ENCODE measurements around the gene SRXN1.

Gene SRXN1

DNA sequence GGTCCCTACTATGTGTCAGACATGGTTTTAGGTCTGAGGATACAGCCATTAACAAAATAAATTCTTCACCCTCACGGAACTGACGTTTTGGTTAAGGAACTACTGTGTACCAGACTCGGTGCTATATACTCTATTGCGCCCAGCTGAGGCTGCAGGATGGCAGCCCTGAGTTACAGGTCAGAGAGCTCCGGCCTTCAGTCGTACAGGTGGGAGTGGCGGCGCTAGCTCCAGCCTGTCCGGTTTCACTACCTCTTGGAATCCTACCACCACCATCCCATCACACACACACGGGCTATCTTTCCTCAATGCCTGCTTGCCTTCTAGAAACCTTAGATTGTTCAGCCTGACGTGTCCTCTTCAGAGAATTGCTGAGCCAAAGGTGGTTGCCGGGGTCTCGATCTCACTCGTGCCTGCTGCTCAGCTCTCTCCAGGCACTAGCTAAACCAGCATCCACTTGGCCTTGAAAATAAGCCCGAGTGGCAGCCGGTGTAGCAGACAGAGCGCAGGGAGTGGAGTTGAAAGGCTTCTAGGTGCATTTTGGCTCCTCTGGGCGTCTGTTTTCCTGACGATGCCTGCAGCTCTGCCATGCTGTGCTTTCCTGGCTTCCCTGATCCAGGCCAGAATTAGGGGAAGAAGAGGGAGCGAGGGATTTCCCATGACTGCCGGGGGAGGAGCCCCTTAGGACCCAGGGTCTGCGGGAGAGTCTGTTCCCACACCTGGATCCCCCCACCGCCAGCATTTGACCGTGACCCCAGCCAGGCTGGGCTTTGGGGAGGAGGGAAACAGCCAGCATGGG is 41.8 kb downstream of the SRXN1 start:
- no peaks in the 10 kb centered on the region for H3K9me3 ChIP-seq (ENCODE audit: control insufficient read depth in 5 of 5, low read length in 5 of 5)
- peak overlapping the region in 1 of 5 donors; percentile 48 for H3K9ac ChIP-seq (ENCODE audit: low read length in 5 of 5)
- peaks cover 30 to 53% (median 42%) of the 10 kb centered on the region in 5 donors for H3K27me3 ChIP-seq (ENCODE audit: control insufficient read depth in 5 of 5, insufficient read depth in 4 of 5, low read length in 5 of 5)
- peak overlapping the region in 3 of 5 donors; percentile 28 to 42 (median 30) for H3K4me3 ChIP-seq (ENCODE audit: low read depth in 1 of 5, low read length in 5 of 5)
- peaks cover 0 to 44% (median 8%) of the 10 kb centered on the region in 5 donors for H3K4me1 ChIP-seq (ENCODE audit: control insufficient read depth in 5 of 5, insufficient read depth in 5 of 5, low read length in 5 of 5)
- no peaks in the 10 kb centered on the region for H3K36me3 ChIP-seq (ENCODE audit: control insufficient read depth in 5 of 5, insufficient read depth in 5 of 5, low read length in 5 of 5)
- H3K27ac ChIP-seq (ENCODE audit: low read depth, low read length) = no peak overlapping the region

DNA sequence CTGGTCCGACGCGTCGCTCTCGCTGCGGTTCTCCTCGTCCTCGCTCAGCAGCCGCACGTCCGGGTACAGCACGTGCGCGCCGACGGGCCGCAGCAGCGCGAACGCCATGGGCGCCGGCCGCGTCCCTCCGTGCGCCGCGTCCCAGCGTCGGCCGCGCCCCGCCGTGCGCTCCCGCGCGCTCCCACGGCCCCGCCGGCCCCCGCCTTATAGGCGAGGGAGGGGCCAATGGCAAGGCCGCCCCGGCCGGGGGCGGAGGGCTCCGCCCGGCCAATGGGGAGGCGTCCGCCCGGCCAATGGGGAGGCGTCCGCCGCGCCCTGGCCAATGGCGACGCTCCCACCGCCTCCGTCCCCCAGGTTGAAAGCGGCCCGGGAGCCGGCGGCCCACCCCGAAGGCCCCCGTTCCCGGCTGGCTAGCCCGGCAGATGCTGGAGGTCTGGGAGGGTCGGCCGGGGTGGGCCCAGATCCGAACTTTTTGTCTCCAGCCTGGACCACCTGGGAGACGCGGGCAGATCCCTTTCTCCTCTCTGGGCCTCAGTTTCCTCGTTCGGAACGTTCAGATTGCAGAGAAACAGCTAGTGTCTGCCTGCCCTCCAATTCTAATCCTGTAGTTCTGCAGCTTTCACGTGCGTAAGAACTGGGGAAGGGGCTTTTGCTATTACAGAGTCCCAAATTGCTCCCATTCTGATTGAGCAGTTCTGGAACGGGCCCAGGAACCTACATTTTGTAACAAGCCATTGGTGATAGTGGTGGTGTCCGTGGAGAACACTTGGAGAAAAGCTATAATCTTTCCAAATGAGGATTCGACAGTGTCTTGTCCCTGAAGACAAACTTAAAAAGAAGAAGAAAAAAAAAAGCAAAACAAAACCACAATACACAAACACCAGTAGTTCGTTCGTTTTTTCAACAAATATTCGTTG is 42.6 kb downstream of the SRXN1 start, which contains the start of gene TCF15:
Gene TCF15 (minus strand): TSS at position 180 of the 917 bp plus-strand sequence. CDS start 72 bp downstream, at position 108.
- H3K36me3 ChIP-seq (ENCODE audit: control insufficient read depth in 5 of 5, insufficient read depth in 5 of 5, low read length in 5 of 5) = no peaks in the 10 kb centered on the region
- no peaks in the 10 kb centered on the region for H3K9me3 ChIP-seq (ENCODE audit: control insufficient read depth in 5 of 5, low read length in 5 of 5)
- peak within 1 kb of the TSS; percentile 38 to 70 (median 65) for H3K4me3 ChIP-seq (ENCODE audit: low read depth in 1 of 5, low read length in 5 of 5)
- peak within 1 kb of the TSS; percentile 63 for H3K27ac ChIP-seq (ENCODE audit: low read depth, low read length)
- H3K27me3 ChIP-seq (ENCODE audit: control insufficient read depth in 5 of 5, insufficient read depth in 4 of 5, low read length in 5 of 5) = peaks cover 30 to 53% (median 42%) of the 10 kb centered on the region in 5 donors
- H3K9ac ChIP-seq (ENCODE audit: low read length in 5 of 5) = peak within 1 kb of the TSS in 3 of 5 donors; percentile 19 to 77 (median 47)
- H3K4me1 ChIP-seq (ENCODE audit: control insufficient read depth in 5 of 5, insufficient read depth in 5 of 5, low read length in 5 of 5) = peaks cover 0 to 52% (median 14%) of the 10 kb centered on the region in 5 donors

DNA sequence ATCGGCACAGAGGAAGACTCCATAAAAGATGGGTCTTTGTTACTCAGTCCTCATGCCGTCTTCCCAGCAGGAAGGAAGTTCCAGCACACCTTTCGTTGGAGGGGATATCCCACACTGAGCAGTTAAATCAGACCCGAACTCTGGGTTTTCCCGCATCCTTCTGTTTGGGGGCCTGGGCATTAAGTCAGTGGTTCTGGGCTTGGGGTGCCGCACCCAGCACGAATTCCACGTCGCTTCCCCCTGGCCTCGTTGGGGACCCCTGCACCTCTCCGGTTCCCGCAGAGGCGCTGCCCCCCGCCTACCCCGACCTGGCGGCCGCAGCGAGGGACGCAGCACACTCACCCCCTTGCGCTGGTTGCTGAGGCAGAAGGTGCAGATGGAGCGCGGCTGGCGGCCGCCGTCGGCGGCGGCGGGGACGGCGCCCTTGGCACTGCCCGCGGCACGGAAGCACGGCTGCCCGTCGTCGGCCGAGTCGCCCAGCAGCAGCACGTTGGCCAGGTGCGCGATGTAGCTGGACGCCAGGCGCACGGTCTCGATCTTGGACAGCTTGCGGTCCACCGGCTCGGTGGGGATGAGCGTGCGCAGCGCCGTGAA is 43.5 kb downstream of the SRXN1 start:
- H3K27me3 ChIP-seq (ENCODE audit: control insufficient read depth in 5 of 5, insufficient read depth in 4 of 5, low read length in 5 of 5) = peaks cover 30 to 53% (median 42%) of the 10 kb centered on the region in 5 donors
- peak overlapping the region; percentile 63 for H3K27ac ChIP-seq (ENCODE audit: low read depth, low read length)
- H3K9me3 ChIP-seq (ENCODE audit: control insufficient read depth in 5 of 5, low read length in 5 of 5) = no peaks in the 10 kb centered on the region

DNA sequence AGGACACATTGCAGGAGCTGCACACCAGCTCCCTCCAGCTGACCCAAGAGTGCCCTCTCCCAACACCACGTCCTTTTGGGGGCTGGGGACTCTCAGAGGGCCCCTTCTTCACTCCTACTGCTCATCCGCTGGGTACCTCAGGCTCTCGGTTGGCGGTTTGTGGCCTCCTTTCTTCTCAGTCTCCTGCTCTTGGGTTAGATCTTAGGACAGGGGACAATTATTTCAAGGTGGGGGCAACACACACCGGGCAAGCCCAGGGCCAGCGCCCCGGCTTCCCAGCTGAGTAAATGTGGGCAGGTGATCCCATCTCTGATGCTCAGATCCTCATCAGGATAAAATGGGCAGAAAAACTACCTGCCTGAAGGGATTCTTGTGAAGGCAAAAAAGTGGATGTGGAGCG is 44.0 kb downstream of the SRXN1 start:
- Histone ChIP-seq H3K9ac (ENCODE audit: low read length in 5 of 5) (peak overlapping the region in 2 of 5 donors; percentile 37 to 77), H3K4me1 (ENCODE audit: control insufficient read depth in 5 of 5, insufficient read depth in 5 of 5, low read length in 5 of 5) (peaks cover 2 to 66% (median 16%) of the 10 kb centered on the region in 5 donors)

More for the DNA sequence above, 43.5 kb downstream of the SRXN1 start:
- Histone ChIP-seq H3K36me3 (ENCODE audit: control insufficient read depth in 5 of 5, insufficient read depth in 5 of 5, low read length in 5 of 5) (no peaks in the 10 kb centered on the region), H3K4me3 (ENCODE audit: low read depth in 1 of 5, low read length in 5 of 5) (peak overlapping the region; percentile 38 to 70 (median 65)), H3K4me1 (ENCODE audit: control insufficient read depth in 5 of 5, insufficient read depth in 5 of 5, low read length in 5 of 5) (peaks cover 2 to 61% (median 16%) of the 10 kb centered on the region in 5 donors), H3K9ac (ENCODE audit: low read length in 5 of 5) (peak overlapping the region in 3 of 5 donors; percentile 19 to 77 (median 47))

DNA sequence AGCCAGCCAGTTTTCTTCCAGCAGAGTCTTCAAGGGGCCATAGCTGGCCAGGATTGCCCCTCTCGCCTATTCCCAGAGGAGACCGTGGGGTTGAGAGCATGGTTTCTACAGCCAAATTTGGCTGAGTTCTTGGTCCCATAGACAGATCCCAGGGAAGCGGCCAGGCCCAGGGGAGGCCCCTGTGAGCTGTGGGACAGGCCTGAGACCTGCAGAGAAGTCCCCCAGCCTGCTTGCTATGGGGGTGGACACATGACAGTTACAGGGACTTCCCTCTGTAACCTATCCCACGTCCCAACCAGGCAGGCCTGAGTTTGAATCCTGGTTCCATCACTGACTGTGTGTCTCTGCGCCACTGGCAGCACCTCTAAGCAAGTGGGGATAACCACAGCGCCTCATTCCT is 45.5 kb downstream of the SRXN1 start:
- Histone ChIP-seq H3K27me3 (ENCODE audit: control insufficient read depth in 5 of 5, insufficient read depth in 4 of 5, low read length in 5 of 5) (peaks cover 24 to 43% (median 36%) of the 10 kb centered on the region in 5 donors), H3K4me3 (ENCODE audit: low read depth in 1 of 5, low read length in 5 of 5) (peak overlapping the region in 4 of 5 donors; percentile 41 to 70 (median 66)), H3K9me3 (ENCODE audit: control insufficient read depth in 5 of 5, low read length in 5 of 5) (no peaks in the 10 kb centered on the region), H3K36me3 (ENCODE audit: control insufficient read depth in 5 of 5, insufficient read depth in 5 of 5, low read length in 5 of 5) (peaks cover 0 to 7% (median 0%) of the 10 kb centered on the region in 5 donors), H3K27ac (ENCODE audit: low read depth, low read length) (peak overlapping the region; percentile 34), H3K9ac (ENCODE audit: low read length in 5 of 5) (peak overlapping the region in 2 of 5 donors; percentile 4 to 77), H3K4me1 (ENCODE audit: control insufficient read depth in 5 of 5, insufficient read depth in 5 of 5, low read length in 5 of 5) (peaks cover 4 to 81% (median 16%) of the 10 kb centered on the region in 5 donors)

More for the DNA sequence above, 44.0 kb downstream of the SRXN1 start:
- Histone ChIP-seq H3K27me3 (ENCODE audit: control insufficient read depth in 5 of 5, insufficient read depth in 4 of 5, low read length in 5 of 5) (peaks cover 30 to 53% (median 42%) of the 10 kb centered on the region in 5 donors), H3K4me3 (ENCODE audit: low read depth in 1 of 5, low read length in 5 of 5) (peak overlapping the region; percentile 38 to 70 (median 65)), H3K9me3 (ENCODE audit: control insufficient read depth in 5 of 5, low read length in 5 of 5) (no peaks in the 10 kb centered on the region), H3K36me3 (ENCODE audit: control insufficient read depth in 5 of 5, insufficient read depth in 5 of 5, low read length in 5 of 5) (peaks cover 0 to 2% (median 0%) of the 10 kb centered on the region in 5 donors), H3K27ac (ENCODE audit: low read depth, low read length) (peak overlapping the region; percentile 63)

DNA sequence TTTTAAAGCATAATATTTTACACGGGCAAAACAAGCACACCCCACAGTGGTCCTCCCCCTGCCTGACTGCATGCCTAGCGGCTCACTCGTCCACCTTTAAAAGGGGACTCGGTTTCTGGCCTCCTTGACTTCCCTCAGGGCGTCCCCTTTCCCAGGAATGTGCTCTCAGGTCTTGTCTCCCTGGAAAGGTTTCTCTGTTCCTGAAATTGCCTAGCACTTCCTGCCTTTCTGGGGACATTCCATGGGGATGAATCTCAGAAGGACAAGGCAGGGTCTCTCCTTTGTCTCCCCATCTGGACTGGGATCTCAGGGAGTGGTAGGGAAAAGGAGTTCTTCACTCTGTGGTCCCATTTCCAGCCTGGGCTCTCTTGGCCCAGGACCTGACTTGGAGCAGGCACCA is 47.8 kb downstream of the SRXN1 start:
- Histone ChIP-seq H3K36me3 (ENCODE audit: control insufficient read depth in 5 of 5, insufficient read depth in 5 of 5, low read length in 5 of 5) (peaks cover 0 to 7% (median 0%) of the 10 kb centered on the region in 5 donors), H3K4me3 (ENCODE audit: low read depth in 1 of 5, low read length in 5 of 5) (peak overlapping the region in 3 of 5 donors; percentile 2 to 27 (median 6)), H3K9ac (ENCODE audit: low read length in 5 of 5) (peak overlapping the region in 1 of 5 donors; percentile 10), H3K4me1 (ENCODE audit: control insufficient read depth in 5 of 5, insufficient read depth in 5 of 5, low read length in 5 of 5) (peaks cover 0 to 75% (median 8%) of the 10 kb centered on the region in 5 donors), H3K9me3 (ENCODE audit: control insufficient read depth in 5 of 5, low read length in 5 of 5) (no peaks in the 10 kb centered on the region), H3K27me3 (ENCODE audit: control insufficient read depth in 5 of 5, insufficient read depth in 4 of 5, low read length in 5 of 5) (peaks cover 9 to 21% (median 17%) of the 10 kb centered on the region in 5 donors), H3K27ac (ENCODE audit: low read depth, low read length) (peak overlapping the region; percentile 44)

DNA sequence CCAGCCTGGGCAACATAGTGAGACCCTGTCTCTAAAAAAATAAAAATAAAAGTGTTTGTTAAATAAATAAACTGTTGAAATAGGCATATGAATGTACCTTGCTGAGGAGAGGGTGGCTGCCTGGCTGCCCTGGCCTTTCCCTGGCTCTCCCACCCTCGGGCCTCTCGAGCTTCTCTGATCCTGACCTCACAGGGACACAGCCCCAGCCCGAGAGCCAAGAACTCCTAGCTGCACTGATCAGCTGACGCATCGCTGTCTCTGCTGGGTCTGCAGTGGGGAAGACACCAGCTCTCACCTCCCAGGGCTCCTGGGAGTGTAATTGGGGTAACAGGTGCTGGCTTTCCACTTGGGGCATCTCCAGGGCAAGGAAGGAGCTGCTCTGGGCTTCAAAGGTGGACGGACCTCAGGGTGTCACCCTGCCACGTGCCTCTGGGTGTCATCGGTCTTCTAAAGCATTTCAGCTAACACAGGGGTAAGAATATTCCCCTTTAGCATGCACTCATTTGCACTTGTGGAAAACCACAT is 49.8 kb downstream of the SRXN1 start:
- peak overlapping the region in 1 of 5 donors; percentile 1 for H3K9ac ChIP-seq (ENCODE audit: low read length in 5 of 5)
- no peaks in the 10 kb centered on the region for H3K9me3 ChIP-seq (ENCODE audit: control insufficient read depth in 5 of 5, low read length in 5 of 5)
- peaks cover 0 to 8% (median 4%) of the 10 kb centered on the region in 5 donors for H3K27me3 ChIP-seq (ENCODE audit: control insufficient read depth in 5 of 5, insufficient read depth in 4 of 5, low read length in 5 of 5)
- H3K27ac ChIP-seq (ENCODE audit: low read depth, low read length) = peak overlapping the region; percentile 67
- H3K4me1 ChIP-seq (ENCODE audit: control insufficient read depth in 5 of 5, insufficient read depth in 5 of 5, low read length in 5 of 5) = peaks cover 0 to 77% (median 8%) of the 10 kb centered on the region in 5 donors
- H3K4me3 ChIP-seq (ENCODE audit: low read depth in 1 of 5, low read length in 5 of 5) = no peak overlapping the region
- H3K36me3 ChIP-seq (ENCODE audit: control insufficient read depth in 5 of 5, insufficient read depth in 5 of 5, low read length in 5 of 5) = peaks cover 0 to 7% (median 0%) of the 10 kb centered on the region in 5 donors

DNA sequence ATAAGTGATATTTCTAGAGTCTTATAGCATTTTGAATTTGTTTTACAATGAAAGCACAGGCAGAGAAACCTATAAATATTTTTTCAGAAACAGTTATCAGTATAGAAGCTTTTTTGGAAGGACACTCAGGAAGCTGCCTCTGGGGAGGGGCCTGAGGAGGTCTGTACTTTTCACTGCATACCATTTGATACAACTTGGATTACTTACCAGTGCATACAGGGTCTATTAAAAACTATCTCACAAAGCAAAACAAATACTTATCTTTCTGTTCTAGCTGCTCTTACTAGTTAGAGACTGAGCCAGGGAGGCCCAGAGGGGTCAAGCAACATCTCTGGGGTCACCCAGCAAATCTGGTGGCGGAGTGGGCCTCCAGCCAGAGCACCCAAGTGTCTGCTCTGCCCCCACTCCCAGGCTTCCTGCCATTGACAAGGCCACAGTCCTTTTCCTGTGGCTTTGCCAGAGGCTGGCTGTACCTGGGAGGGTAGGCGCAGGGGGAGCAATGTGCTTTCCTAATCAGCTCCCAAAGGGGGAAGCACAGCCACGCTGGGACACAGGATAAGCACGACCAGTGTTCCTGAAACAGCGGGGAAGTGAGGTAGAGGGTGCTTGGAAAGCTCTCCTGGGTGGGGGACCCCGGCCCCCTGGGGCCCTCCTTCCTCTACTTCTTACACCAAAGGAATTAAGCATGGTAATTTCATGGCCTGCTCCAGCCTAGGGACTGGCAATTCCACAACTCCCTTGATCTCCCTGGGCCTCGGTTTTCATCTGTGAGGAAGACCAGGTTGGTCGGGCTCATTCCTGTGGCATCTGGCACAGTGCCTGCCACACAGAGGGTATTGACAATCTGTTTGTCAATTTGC is 50.7 kb downstream of the SRXN1 start:
- Histone ChIP-seq H3K27ac (ENCODE audit: low read depth, low read length) (peak overlapping the region; percentile 67), H3K27me3 (ENCODE audit: control insufficient read depth in 5 of 5, insufficient read depth in 4 of 5, low read length in 5 of 5) (peaks cover 0 to 4% (median 0%) of the 10 kb centered on the region in 5 donors), H3K4me1 (ENCODE audit: control insufficient read depth in 5 of 5, insufficient read depth in 5 of 5, low read length in 5 of 5) (peaks cover 0 to 69% (median 8%) of the 10 kb centered on the region in 5 donors), H3K9ac (ENCODE audit: low read length in 5 of 5) (no peak overlapping the region), H3K36me3 (ENCODE audit: control insufficient read depth in 5 of 5, insufficient read depth in 5 of 5, low read length in 5 of 5) (peaks cover 0 to 7% (median 0%) of the 10 kb centered on the region in 5 donors), H3K4me3 (ENCODE audit: low read depth in 1 of 5, low read length in 5 of 5) (no peak overlapping the region), H3K9me3 (ENCODE audit: control insufficient read depth in 5 of 5, low read length in 5 of 5) (no peaks in the 10 kb centered on the region)

All from subcutaneous abdominal adipose tissue (tissue), 5 donors.